GM12892 (cell line): ENCODE results near the gene ATRNL1.

Source experiments
- POLR2A ChIP-seq: IDR thresholded peaks from 2 replicates; pipeline ENCODE4 v1.6.1; 2011; ENCODE audit warnings: low read depth, low read length, control low read depth
- POLR2AphosphoS5 ChIP-seq: IDR thresholded peaks from 2 replicates; pipeline ENCODE4 v1.6.1; 2011; ENCODE audit warnings: low read depth, low read length, control low read depth
- TAF1 ChIP-seq: IDR thresholded peaks from 2 replicates; pipeline ENCODE4 v1.6.1; 2011; ENCODE audit warnings: low read depth, mild to moderate bottlenecking, control low read depth, low read length, borderline replicate concordance

GRCh38 chr10:115628616-115629015 lies 535.5 kb downstream of the ATRNL1 start:
- TF ChIP-seq POLR2A (no peak), TAF1 (no peak), POLR2AphosphoS5 (no peak)
